Measurements from ENCODE around the gene CTDNEP1.

The CTDNEP1 gene

GRCh38 chr17:7216242-7217112 lies 35.1 kb downstream of the CTDNEP1 start:
- peak overlapping the region; percentile 37 for H3K4me3 ChIP-seq (ENCODE audit: low read depth, low read length)

- peak overlapping the region; percentile 33 for H3K4me3 ChIP-seq (ENCODE audit: low read depth, low read length)
These were observed 35.8 kb downstream of the CTDNEP1 start for GRCh38 chr17:7215652-7216180.

GRCh38 chr17:7215136-7215638 lies 36.3 kb downstream of the CTDNEP1 start:
- H3K4me3 ChIP-seq (ENCODE audit: low read depth, low read length): peak overlapping the region; percentile 25

GRCh38 chr17:7214300-7215135 lies 37.0 kb downstream of the CTDNEP1 start:
- H3K4me3 ChIP-seq (ENCODE audit: low read depth, low read length): peak overlapping the region; percentile 41

GRCh38 chr17:7213895-7214299 lies 37.6 kb downstream of the CTDNEP1 start:
- H3K4me3 ChIP-seq (ENCODE audit: low read depth, low read length): peak overlapping the region; percentile 41

- peak overlapping the region; percentile 44 for H3K4me3 ChIP-seq (ENCODE audit: low read depth, low read length)
These were observed 39.9 kb downstream of the CTDNEP1 start for GRCh38 chr17:7211491-7212273.

- no peak overlapping the region for H3K4me3 ChIP-seq (ENCODE audit: low read depth, low read length)
These were observed 42.6 kb downstream of the CTDNEP1 start for GRCh38 chr17:7208754-7209460.

- H3K4me3 ChIP-seq (ENCODE audit: low read depth, low read length): no peak overlapping the region
These were observed 43.4 kb downstream of the CTDNEP1 start for GRCh38 chr17:7208027-7208571.

- no peak overlapping the region for H3K4me3 ChIP-seq (ENCODE audit: low read depth, low read length)
These were observed 44.2 kb downstream of the CTDNEP1 start for GRCh38 chr17:7207120-7208001.

- H3K4me3 ChIP-seq (ENCODE audit: low read depth, low read length): peak overlapping the region; percentile 31
These were observed 46.0 kb downstream of the CTDNEP1 start for GRCh38 chr17:7205561-7205960.

- H3K4me3 ChIP-seq (ENCODE audit: low read depth, low read length): peak overlapping the region; percentile 46
These were observed 46.6 kb downstream of the CTDNEP1 start for GRCh38 chr17:7204828-7205461.

GRCh38 chr17:7204336-7204735 lies 47.2 kb downstream of the CTDNEP1 start:
- H3K4me3 ChIP-seq (ENCODE audit: low read depth, low read length): peak overlapping the region; percentile 46

- no peak overlapping the region for H3K4me3 ChIP-seq (ENCODE audit: low read depth, low read length)
These were observed 48.1 kb downstream of the CTDNEP1 start for GRCh38 chr17:7203391-7203790.

GRCh38 chr17:7196651-7197401 lies 54.7 kb downstream of the CTDNEP1 start:
- no peak overlapping the region for H3K4me3 ChIP-seq (ENCODE audit: low read depth, low read length)

GRCh38 chr17:7195971-7196370 lies 55.6 kb downstream of the CTDNEP1 start:
- H3K4me3 ChIP-seq (ENCODE audit: low read depth, low read length): no peak overlapping the region
